Activated CD4-positive, alpha-beta T cell treated with anti-CD3 and anti-CD28 coated beads for 48 hours (primary cell): ENCODE data around the gene INPP5E.

Experiments used
- DNase-seq: peaks from one replicate; pipeline ENCODE4 v3.0.0-alpha.2; 2020

INPP5E gene

GRCh38 chr9:136472640-136473353 lies 33.2 kb upstream of the INPP5E start:
- no peak for DNase-seq

GRCh38 chr9:136471802-136472487 lies 32.3 kb upstream of the INPP5E start:
- DNase-seq, result no peak

GRCh38 chr9:136470792-136471469 lies 31.3 kb upstream of the INPP5E start:
- DNase-seq, result no peak

- DNase-seq, result no peak
Observed at GRCh38 chr9:136470356-136470755, 30.7 kb upstream of the INPP5E start.

GRCh38 chr9:136467766-136468165 lies 28.1 kb upstream of the INPP5E start:
- no peak for DNase-seq

- DNase-seq, result no peak
Observed at GRCh38 chr9:136466155-136466541, 26.5 kb upstream of the INPP5E start.

- DNase-seq, result no peak
Observed at GRCh38 chr9:136465500-136466154, 26.0 kb upstream of the INPP5E start.

- DNase-seq, result no peak
Observed at GRCh38 chr9:136464241-136464640, 24.6 kb upstream of the INPP5E start.

- DNase-seq, result no peak
Observed at GRCh38 chr9:136463578-136463977, 23.9 kb upstream of the INPP5E start.

GRCh38 chr9:136462664-136463063 lies 23.0 kb upstream of the INPP5E start:
- no peak for DNase-seq

GRCh38 chr9:136460772-136461325 lies 21.2 kb upstream of the INPP5E start:
- DNase-seq, result no peak

- no peak for DNase-seq
Observed at GRCh38 chr9:136459425-136459824, 19.8 kb upstream of the INPP5E start.

GRCh38 chr9:136457326-136457725 lies 17.7 kb upstream of the INPP5E start:
- DNase-seq, result no peak

GRCh38 chr9:136456258-136456657 lies 16.6 kb upstream of the INPP5E start:
- no peak for DNase-seq

GRCh38 chr9:136455043-136456002 lies 15.7 kb upstream of the INPP5E start:
- DNase-seq, result no peak

GRCh38 chr9:136454026-136454796 lies 14.6 kb upstream of the INPP5E start:
- no peak for DNase-seq

- DNase-seq, result no peak
Observed at GRCh38 chr9:136453326-136453725, 13.7 kb upstream of the INPP5E start.

GRCh38 chr9:136451221-136451877 lies 11.7 kb upstream of the INPP5E start:
- no peak for DNase-seq

- DNase-seq, result no peak
Observed at GRCh38 chr9:136448655-136449054, 9.0 kb upstream of the INPP5E start.

- no peak for DNase-seq
Observed at GRCh38 chr9:136447173-136447778, 7.6 kb upstream of the INPP5E start.
